NCI-H82 treated with DMSO at 0.1 percent for 48 hours (cell line): ENCODE data around the gene LIPA.
"Not testable (repeated sequence)": the region's sequence is repeated elsewhere in the genome, so short reads cannot be mapped to it uniquely, and the experiment has no call there.

ENCODE experiments used
- DNase-seq: peaks from one replicate; lab custom pipeline; 2025; ENCODE audit not compliant: unreplicated experiment; lab: John Stamatoyannopoulos, UW

LIPA gene

GRCh38 chr10:89251409-89252224 is at the start of gene LIPA:
Gene LIPA (minus strand): TSS chr10:89251775. CDS start chr10:89247648, 4,127 bp downstream.
- DNase-seq: peak; percentile 86

GRCh38 chr10:89301232-89301631 is 49.7 kb upstream of the LIPA start:
- no peak for DNase-seq

- DNase-seq: no peak
These were observed 47.5 kb upstream of the LIPA start for GRCh38 chr10:89299031-89299430.

- no peak for DNase-seq
These were observed 46.2 kb upstream of the LIPA start for GRCh38 chr10:89297791-89298190.

GRCh38 chr10:89297356-89297755 is 45.8 kb upstream of the LIPA start:
- no peak for DNase-seq

GRCh38 chr10:89296220-89296648 is 44.7 kb upstream of the LIPA start:
- DNase-seq: no peak

GRCh38 chr10:89295597-89295996 is 44.0 kb upstream of the LIPA start:
- DNase-seq: no peak

- no peak for DNase-seq
These were observed 43.2 kb upstream of the LIPA start for GRCh38 chr10:89294721-89295239.

GRCh38 chr10:89285303-89285702 is 33.7 kb upstream of the LIPA start:
- DNase-seq: not testable (repeated sequence)

- not testable (repeated sequence) for DNase-seq
These were observed 33.1 kb upstream of the LIPA start for GRCh38 chr10:89284711-89285110.

- no peak for DNase-seq
These were observed 32.4 kb upstream of the LIPA start for GRCh38 chr10:89283936-89284475.

GRCh38 chr10:89283025-89283935 is 31.7 kb upstream of the LIPA start:
- no peak for DNase-seq

- no peak for DNase-seq
These were observed 30.2 kb upstream of the LIPA start for GRCh38 chr10:89281606-89282395.

- no peak for DNase-seq
These were observed 28.9 kb upstream of the LIPA start for GRCh38 chr10:89280508-89280907.

- DNase-seq: no peak
These were observed 27.9 kb upstream of the LIPA start for GRCh38 chr10:89279421-89279869.

- no peak for DNase-seq
These were observed 27.4 kb upstream of the LIPA start for GRCh38 chr10:89278900-89279392.

- DNase-seq: peak; percentile 6
These were observed 26.5 kb upstream of the LIPA start for GRCh38 chr10:89278034-89278535.

GRCh38 chr10:89275383-89275782 is 23.8 kb upstream of the LIPA start:
- no peak for DNase-seq

GRCh38 chr10:89274928-89275327 is 23.4 kb upstream of the LIPA start:
- DNase-seq: no peak

- no peak for DNase-seq
These were observed 22.1 kb upstream of the LIPA start for GRCh38 chr10:89273680-89274079.
